Epithelial cell of alveolus of lung (primary cell): ENCODE results near the gene TAL1. TPM values are rescaled to one million over a fixed set of nuclear protein-coding genes. Genes with fewer than 3 reads are reported as not detected.

ENCODE experiments used
- total RNA-seq: library from RNA; depleted of rRNA; stranded (reverse); fragments of >200 nt; gene quantifications from 2 replicates; pipeline ENCODE4 v1.2.1, GENCODE V29; 2015

Gene TAL1
- total RNA-seq: under 0.01 TPM in 1 of 2 replicates, not detected in the other

DNA sequence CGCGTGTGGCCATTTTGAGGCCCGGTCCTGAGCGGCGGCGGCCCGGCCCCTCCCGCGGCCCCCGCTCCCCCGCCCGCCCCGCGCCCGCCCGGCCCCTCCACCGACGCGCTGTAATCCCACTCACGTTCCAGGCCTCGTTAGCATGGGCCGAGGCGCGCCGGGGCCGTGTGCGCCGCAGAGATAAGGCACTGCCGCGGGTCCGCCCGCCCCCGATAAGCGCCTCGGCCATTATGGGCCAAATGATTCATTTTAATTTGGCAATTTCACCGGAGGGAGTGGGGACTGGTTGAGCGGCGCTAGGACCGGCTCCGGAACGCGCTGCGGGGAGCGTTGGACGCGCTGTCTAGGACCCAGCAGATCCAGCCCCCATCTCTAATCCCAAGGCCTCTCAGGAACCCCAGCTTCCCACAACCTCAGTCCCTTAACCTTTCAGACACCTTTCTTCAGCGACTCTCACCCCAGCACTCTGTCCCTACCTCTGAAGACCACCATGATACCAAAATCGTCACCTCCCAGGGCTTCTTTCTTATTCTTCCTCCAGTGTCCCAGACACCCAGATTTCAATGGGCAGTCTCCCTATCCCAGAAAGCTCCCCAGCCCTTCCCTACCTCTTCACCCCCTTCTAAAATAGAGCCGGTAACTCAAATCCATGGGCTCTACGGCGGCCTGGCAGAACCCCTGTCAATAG is at the start of gene TAL1:
Gene TAL1 (minus strand): TSS at position 39 of the 688 bp plus-strand sequence. CDS start 6,337 bp downstream, outside the sequence.

DNA sequence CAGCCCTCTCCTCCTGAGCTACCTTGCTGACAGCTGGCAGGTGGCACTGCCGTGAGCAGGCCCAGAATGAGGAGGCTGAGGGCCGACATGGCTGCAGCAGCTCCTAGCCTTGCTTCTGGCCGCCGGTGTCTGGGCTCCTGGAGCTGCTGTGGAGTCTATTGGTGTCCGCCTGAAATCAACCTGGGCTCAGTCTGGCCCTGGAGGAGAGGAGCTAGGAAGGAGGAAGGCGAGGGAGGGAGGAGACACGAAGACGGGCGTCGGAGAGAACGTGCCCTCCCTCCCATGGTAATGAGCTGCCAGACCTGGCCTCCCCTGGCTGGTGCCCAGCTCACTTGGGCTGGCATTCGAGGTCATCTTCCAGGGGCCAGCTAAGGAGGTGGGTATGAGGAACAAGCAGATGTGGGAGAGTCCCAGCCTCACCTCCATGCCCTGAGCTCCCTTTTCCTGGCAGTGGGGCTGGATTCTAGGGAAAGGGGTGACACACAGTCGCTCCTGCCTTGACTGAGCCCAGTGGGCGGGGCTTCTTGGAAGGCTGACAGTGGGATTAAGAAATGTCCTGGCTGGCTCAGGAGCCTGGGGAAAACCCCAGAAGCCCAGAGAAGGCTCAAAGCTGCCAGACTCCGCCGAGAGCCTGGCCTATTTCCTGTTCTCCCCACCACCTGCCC is 42.0 kb downstream of the TAL1 start, which contains the start of gene PDZK1IP1:
Gene PDZK1IP1 (minus strand): TSS at position 193 of the 665 bp plus-strand sequence. CDS start 104 bp downstream, at position 89.

Other genes with a start within 250 kb of the TAL1 start
- under 0.01 and 0.32 TPM in 2 replicates for gene CYP4X1, start 208.6 kb downstream of the TAL1 start, total RNA-seq
- gene CYP4Z1, start 165.0 kb downstream of the TAL1 start, total RNA-seq: not detected in 2 replicates
- not detected in 2 replicates for gene CYP4A22, start 94.8 kb downstream of the TAL1 start, total RNA-seq
- not detected in 2 replicates for gene PDZK1IP1, start 42.2 kb downstream of the TAL1 start, total RNA-seq
- gene STIL, start 81.9 kb upstream of the TAL1 start, total RNA-seq: 5.7 and 15.1 TPM in 2 replicates
- gene CMPK1, start 101.6 kb upstream of the TAL1 start, total RNA-seq: 61.9 and 64.4 TPM in 2 replicates
- not detected in 2 replicates for gene FOXE3, start 184.1 kb upstream of the TAL1 start, total RNA-seq
- 0.26 TPM in 1 of 2 replicates, not detected in the other for gene FOXD2, start 205.8 kb upstream of the TAL1 start, total RNA-seq